Measurements from ENCODE around the gene CLEC3B. TPM values are rescaled to one million over a fixed set of nuclear protein-coding genes. Genes with fewer than 3 reads are reported as not detected.
"Not testable (repeated sequence)": the region's sequence is repeated elsewhere in the genome, so short reads cannot be mapped to it uniquely, and the experiment has no call there.

The CLEC3B gene
- 23.8 and 88.9 TPM in 2 replicates for total RNA-seq (2012; rRNA removed)

- peak within 1 kb of the TSS; percentile 46 for H3K9ac ChIP-seq (ENCODE audit: low read depth, low read length)
Measured at GRCh38 chr3:45026038-45026437, at the start of gene CLEC3B. TSS of gene CLEC3B (plus strand) at chr3:45026303. CDS start at chr3:45026363, 60 bp downstream.

GRCh38 chr3:44981220-44981619 lies 44.9 kb upstream of the CLEC3B start:
- H3K4me2 ChIP-seq (ENCODE audit: low read length) = no peak overlapping the region
- no peaks in the 10 kb centered on the region for H3K9me3 ChIP-seq (replicated peaks; ENCODE audit: low read length)
- peaks cover 4% of the 10 kb centered on the region for H3K4me1 ChIP-seq (ENCODE audit: control insufficient read depth, insufficient read depth, low read length)
- no peak overlapping the region for H3K9ac ChIP-seq (ENCODE audit: low read depth, low read length)
- no peak overlapping the region for H3K4me3 ChIP-seq (ENCODE audit: low read length)
- H3K27me3 ChIP-seq (ENCODE audit: control insufficient read depth, insufficient read depth, low read length) = no peaks in the 10 kb centered on the region
- peaks cover 4% of the 10 kb centered on the region for H3K36me3 ChIP-seq (ENCODE audit: insufficient read depth, low read length)

More at GRCh38 chr3:45026038-45026437, at the start of gene CLEC3B:
- Histone ChIP-seq H3K4me2 (ENCODE audit: low read length) (peak within 1 kb of the TSS; percentile 74), H3K36me3 (ENCODE audit: insufficient read depth, low read length) (no peaks in the 10 kb centered on the region), H3K4me1 (ENCODE audit: control insufficient read depth, insufficient read depth, low read length) (peaks cover 50% of the 10 kb centered on the region), H3K9me3 (replicated peaks; ENCODE audit: low read length) (no peaks in the 10 kb centered on the region), H3K4me3 (ENCODE audit: low read length) (peak within 1 kb of the TSS; percentile 52), H3K27me3 (ENCODE audit: control insufficient read depth, insufficient read depth, low read length) (no peaks in the 10 kb centered on the region)

GRCh38 chr3:44981751-44982150 lies 44.4 kb upstream of the CLEC3B start:
- Histone ChIP-seq H3K4me3 (ENCODE audit: low read length) (no peak overlapping the region), H3K9ac (ENCODE audit: low read depth, low read length) (no peak overlapping the region), H3K36me3 (ENCODE audit: insufficient read depth, low read length) (peaks cover 4% of the 10 kb centered on the region), H3K9me3 (replicated peaks; ENCODE audit: low read length) (no peaks in the 10 kb centered on the region), H3K4me2 (ENCODE audit: low read length) (no peak overlapping the region), H3K4me1 (ENCODE audit: control insufficient read depth, insufficient read depth, low read length) (peaks cover 4% of the 10 kb centered on the region), H3K27me3 (ENCODE audit: control insufficient read depth, insufficient read depth, low read length) (no peaks in the 10 kb centered on the region)

- H3K4me1 ChIP-seq (ENCODE audit: control insufficient read depth, insufficient read depth, low read length) = peaks cover 4% of the 10 kb centered on the region
Measured at GRCh38 chr3:44982817-44983216, 43.3 kb upstream of the CLEC3B start.

GRCh38 chr3:44983484-44983941 lies 42.6 kb upstream of the CLEC3B start:
- Histone ChIP-seq H3K4me3 (ENCODE audit: low read length) (no peak overlapping the region), H3K36me3 (ENCODE audit: insufficient read depth, low read length) (peaks cover 4% of the 10 kb centered on the region), H3K27me3 (ENCODE audit: control insufficient read depth, insufficient read depth, low read length) (no peaks in the 10 kb centered on the region), H3K9me3 (replicated peaks; ENCODE audit: low read length) (no peaks in the 10 kb centered on the region), H3K4me1 (ENCODE audit: control insufficient read depth, insufficient read depth, low read length) (peaks cover 4% of the 10 kb centered on the region), H3K9ac (ENCODE audit: low read depth, low read length) (no peak overlapping the region), H3K4me2 (ENCODE audit: low read length) (no peak overlapping the region)

More at GRCh38 chr3:44982817-44983216, 43.3 kb upstream of the CLEC3B start:
- Histone ChIP-seq H3K36me3 (ENCODE audit: insufficient read depth, low read length) (peaks cover 4% of the 10 kb centered on the region), H3K9ac (ENCODE audit: low read depth, low read length) (no peak overlapping the region), H3K27me3 (ENCODE audit: control insufficient read depth, insufficient read depth, low read length) (no peaks in the 10 kb centered on the region), H3K4me3 (ENCODE audit: low read length) (no peak overlapping the region), H3K4me2 (ENCODE audit: low read length) (no peak overlapping the region), H3K9me3 (replicated peaks; ENCODE audit: low read length) (no peaks in the 10 kb centered on the region)

GRCh38 chr3:44984335-44984734 lies 41.8 kb upstream of the CLEC3B start:
- Histone ChIP-seq H3K4me2 (ENCODE audit: low read length) (no peak overlapping the region), H3K36me3 (ENCODE audit: insufficient read depth, low read length) (no peaks in the 10 kb centered on the region), H3K4me1 (ENCODE audit: control insufficient read depth, insufficient read depth, low read length) (peaks cover 4% of the 10 kb centered on the region), H3K27me3 (ENCODE audit: control insufficient read depth, insufficient read depth, low read length) (no peaks in the 10 kb centered on the region), H3K4me3 (ENCODE audit: low read length) (no peak overlapping the region), H3K9ac (ENCODE audit: low read depth, low read length) (no peak overlapping the region), H3K9me3 (replicated peaks; ENCODE audit: low read length) (no peaks in the 10 kb centered on the region)

GRCh38 chr3:44986330-44986729 lies 39.8 kb upstream of the CLEC3B start:
- not testable (repeated sequence) for H3K4me2 ChIP-seq (ENCODE audit: low read length); H3K9ac ChIP-seq (ENCODE audit: low read depth, low read length); H3K4me3 ChIP-seq (ENCODE audit: low read length); H3K9me3 ChIP-seq (replicated peaks; ENCODE audit: low read length); H3K27me3 ChIP-seq (ENCODE audit: control insufficient read depth, insufficient read depth, low read length); H3K4me1 ChIP-seq (ENCODE audit: control insufficient read depth, insufficient read depth, low read length)
- H3K36me3 ChIP-seq (ENCODE audit: insufficient read depth, low read length) = peaks cover 13% of the 10 kb centered on the region

GRCh38 chr3:44987332-44987731 lies 38.8 kb upstream of the CLEC3B start:
- no peaks in the 10 kb centered on the region for H3K9me3 ChIP-seq (replicated peaks; ENCODE audit: low read length)
- peaks cover 9% of the 10 kb centered on the region for H3K4me1 ChIP-seq (ENCODE audit: control insufficient read depth, insufficient read depth, low read length)
- H3K27me3 ChIP-seq (ENCODE audit: control insufficient read depth, insufficient read depth, low read length) = no peaks in the 10 kb centered on the region
- peaks cover 23% of the 10 kb centered on the region for H3K36me3 ChIP-seq (ENCODE audit: insufficient read depth, low read length)
- H3K4me2 ChIP-seq (ENCODE audit: low read length) = no peak overlapping the region
- no peak overlapping the region for H3K9ac ChIP-seq (ENCODE audit: low read depth, low read length)
- no peak overlapping the region for H3K4me3 ChIP-seq (ENCODE audit: low read length)

GRCh38 chr3:44988073-44988472 lies 38.0 kb upstream of the CLEC3B start:
- Histone ChIP-seq H3K4me1 (ENCODE audit: control insufficient read depth, insufficient read depth, low read length) (peaks cover 16% of the 10 kb centered on the region), H3K9ac (ENCODE audit: low read depth, low read length) (no peak overlapping the region), H3K4me2 (ENCODE audit: low read length) (no peak overlapping the region), H3K36me3 (ENCODE audit: insufficient read depth, low read length) (peaks cover 28% of the 10 kb centered on the region), H3K9me3 (replicated peaks; ENCODE audit: low read length) (no peaks in the 10 kb centered on the region), H3K4me3 (ENCODE audit: low read length) (no peak overlapping the region), H3K27me3 (ENCODE audit: control insufficient read depth, insufficient read depth, low read length) (no peaks in the 10 kb centered on the region)

- Histone ChIP-seq H3K9me3 (replicated peaks; ENCODE audit: low read length) (no peaks in the 10 kb centered on the region), H3K27me3 (ENCODE audit: control insufficient read depth, insufficient read depth, low read length) (no peaks in the 10 kb centered on the region), H3K4me3 (ENCODE audit: low read length) (no peak overlapping the region), H3K4me2 (ENCODE audit: low read length) (no peak overlapping the region), H3K36me3 (ENCODE audit: insufficient read depth, low read length) (peaks cover 29% of the 10 kb centered on the region), H3K9ac (ENCODE audit: low read depth, low read length) (no peak overlapping the region), H3K4me1 (ENCODE audit: control insufficient read depth, insufficient read depth, low read length) (peaks cover 23% of the 10 kb centered on the region)
Measured at GRCh38 chr3:44989141-44989540, 37.0 kb upstream of the CLEC3B start.

GRCh38 chr3:44989636-44990373 lies 36.3 kb upstream of the CLEC3B start:
- H3K36me3 ChIP-seq (ENCODE audit: insufficient read depth, low read length) = peaks cover 29% of the 10 kb centered on the region
- no peak overlapping the region for H3K9ac ChIP-seq (ENCODE audit: low read depth, low read length)
- H3K27me3 ChIP-seq (ENCODE audit: control insufficient read depth, insufficient read depth, low read length) = no peaks in the 10 kb centered on the region
- H3K4me3 ChIP-seq (ENCODE audit: low read length) = no peak overlapping the region
- H3K4me1 ChIP-seq (ENCODE audit: control insufficient read depth, insufficient read depth, low read length) = peaks cover 30% of the 10 kb centered on the region
- H3K9me3 ChIP-seq (replicated peaks; ENCODE audit: low read length) = no peaks in the 10 kb centered on the region
- no peak overlapping the region for H3K4me2 ChIP-seq (ENCODE audit: low read length)

GRCh38 chr3:44991326-44991725 lies 34.8 kb upstream of the CLEC3B start:
- Histone ChIP-seq H3K27me3 (ENCODE audit: control insufficient read depth, insufficient read depth, low read length) (no peaks in the 10 kb centered on the region), H3K4me1 (ENCODE audit: control insufficient read depth, insufficient read depth, low read length) (peaks cover 43% of the 10 kb centered on the region), H3K9me3 (replicated peaks; ENCODE audit: low read length) (no peaks in the 10 kb centered on the region), H3K9ac (ENCODE audit: low read depth, low read length) (no peak overlapping the region), H3K4me3 (ENCODE audit: low read length) (no peak overlapping the region), H3K4me2 (ENCODE audit: low read length) (no peak overlapping the region), H3K36me3 (ENCODE audit: insufficient read depth, low read length) (peaks cover 36% of the 10 kb centered on the region)

All from skeletal muscle satellite cell (primary cell).